ENCODE measurements around the gene EFL1.
"Not testable (repeated sequence)": the region's sequence is repeated elsewhere in the genome, so short reads cannot be mapped to it uniquely, and the experiment has no call there.

The EFL1 gene

DNA sequence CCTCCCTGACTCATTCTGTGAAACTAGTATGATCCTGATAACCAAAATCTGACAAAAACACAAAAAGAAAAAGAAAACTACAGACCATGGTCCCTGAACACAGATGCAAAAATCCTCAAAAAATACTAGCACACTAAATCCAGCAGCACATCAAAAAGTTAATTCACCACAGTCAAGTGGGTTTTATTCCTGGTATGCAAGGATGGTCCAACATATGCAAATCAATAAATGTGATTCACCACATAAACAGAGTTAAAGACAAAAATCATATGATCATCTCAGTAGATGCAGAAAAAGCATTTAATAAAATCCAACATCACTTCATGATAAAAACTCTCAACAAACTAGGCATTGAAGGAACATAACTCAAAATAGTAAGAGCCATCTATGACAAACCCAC lies 12.9 kb upstream of the EFL1 start:
- no peak for DNase-seq

DNA sequence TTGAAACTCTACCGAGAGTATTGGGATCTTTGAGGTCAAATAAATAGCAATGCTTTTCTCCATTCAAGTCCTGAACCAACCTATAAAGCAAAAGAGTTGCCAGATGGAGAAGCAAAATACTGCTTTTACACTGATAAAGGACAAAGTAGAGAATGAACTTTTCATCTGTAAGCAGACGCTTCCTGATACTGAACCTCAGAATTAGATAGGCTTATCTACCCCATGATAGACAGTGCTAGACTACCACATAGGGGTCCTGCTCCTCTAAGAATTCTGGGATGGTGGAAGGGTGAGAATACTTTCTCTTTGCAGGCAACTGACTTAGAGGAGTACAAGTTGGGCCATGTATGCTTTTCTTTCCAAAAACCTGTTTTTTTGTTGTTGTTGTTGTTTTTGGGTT lies 9.6 kb upstream of the EFL1 start:
- no peak for DNase-seq

DNA sequence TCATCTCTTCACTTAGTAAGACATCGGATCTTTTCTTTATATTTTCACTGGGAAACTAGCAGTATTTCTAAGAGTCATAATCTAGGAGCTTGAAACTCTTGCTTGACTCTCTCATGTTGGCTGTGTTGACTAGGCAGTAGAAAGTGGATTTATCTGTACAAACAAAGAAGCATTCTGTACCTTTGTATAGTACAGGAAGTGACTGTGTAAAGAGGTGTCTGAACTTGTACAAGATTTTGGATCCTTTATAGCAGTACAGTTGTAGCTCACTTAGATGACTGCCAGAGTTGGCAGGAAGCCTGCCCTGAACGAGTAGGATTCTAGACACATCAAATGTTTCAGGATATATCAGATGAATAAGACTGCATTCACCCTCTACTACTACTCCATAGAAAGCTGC lies 5.9 kb upstream of the EFL1 start:
- DNase-seq = not testable (repeated sequence)

DNA sequence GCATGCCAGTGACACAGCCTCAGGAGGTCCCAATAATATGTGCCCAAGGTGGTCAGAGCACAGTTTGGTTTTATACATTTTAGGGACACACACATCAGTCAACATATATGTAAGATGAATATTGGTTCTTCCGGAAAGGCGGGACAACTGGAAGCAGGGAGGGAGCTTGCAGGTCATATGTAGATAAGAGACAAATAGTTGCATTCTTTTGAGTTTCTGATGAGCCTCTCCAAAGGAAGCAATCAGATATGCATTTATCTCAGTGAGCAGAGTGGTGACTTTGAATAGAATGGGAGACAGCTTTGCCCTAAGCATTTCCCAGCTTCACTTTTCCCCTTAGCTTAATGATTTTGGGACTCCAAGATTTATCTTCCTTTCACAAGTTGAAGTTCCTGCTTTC lies 4.6 kb upstream of the EFL1 start:
- not testable (repeated sequence) for DNase-seq

DNA sequence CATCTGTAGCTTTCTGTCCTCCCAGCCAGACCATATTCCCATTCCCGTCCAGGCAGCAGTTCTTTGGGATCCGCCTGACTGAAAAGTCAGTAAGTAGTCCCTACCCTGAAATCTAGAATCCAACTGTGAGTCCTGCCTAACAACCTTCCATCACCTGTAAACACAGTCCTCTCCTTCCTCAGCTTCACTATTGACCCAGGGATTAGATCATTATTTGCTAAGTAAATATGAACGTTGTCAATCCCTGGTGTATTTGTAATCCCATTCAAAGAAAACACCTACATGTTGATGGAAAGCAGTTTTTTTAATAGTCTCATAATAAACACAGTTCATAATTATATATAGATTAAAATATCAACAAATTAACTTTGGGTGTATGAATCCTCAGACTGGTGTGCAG lies 816 bp upstream of the EFL1 start:
- no peak for DNase-seq

DNA sequence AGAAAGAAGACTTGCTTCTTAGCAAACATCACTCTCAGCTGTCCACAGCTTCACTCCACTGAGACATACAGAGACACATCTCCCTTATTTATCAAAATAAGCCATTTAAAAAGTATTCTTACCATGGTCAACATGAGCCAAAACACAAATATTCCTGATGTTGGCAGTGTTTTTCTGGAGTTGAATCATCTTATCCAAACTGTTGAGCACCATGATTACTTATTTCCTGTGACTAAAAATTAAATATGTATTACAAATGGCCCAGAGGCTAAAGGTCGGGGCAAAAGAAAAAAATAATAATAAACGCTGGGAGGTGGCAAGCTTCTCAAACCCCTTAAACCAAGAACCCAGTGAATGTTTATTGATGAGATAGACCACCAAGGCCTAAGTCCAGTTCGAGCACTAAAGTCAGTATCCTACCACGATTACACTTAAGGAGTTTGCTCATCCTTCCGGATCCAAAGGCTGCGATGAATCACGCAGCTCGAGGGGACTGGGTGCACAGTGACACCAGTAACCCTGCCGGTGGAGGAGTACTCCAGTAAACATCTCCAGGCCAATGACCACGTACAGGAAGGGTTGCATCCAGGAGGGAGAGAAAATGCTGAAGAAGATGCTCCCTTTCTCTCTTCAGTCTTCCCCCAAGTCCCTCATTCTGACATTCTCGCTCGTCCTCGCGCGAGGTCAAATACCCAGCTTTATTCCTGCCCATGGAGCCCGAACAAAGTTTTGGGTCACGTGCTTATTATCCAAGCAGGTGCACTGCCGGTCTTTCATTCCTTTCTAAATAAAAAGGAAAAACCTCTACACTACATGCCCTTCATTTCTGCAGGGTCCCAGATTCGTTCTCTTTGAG lies 740 bp downstream of the EFL1 start:
- not testable (repeated sequence) for DNase-seq

DNA sequence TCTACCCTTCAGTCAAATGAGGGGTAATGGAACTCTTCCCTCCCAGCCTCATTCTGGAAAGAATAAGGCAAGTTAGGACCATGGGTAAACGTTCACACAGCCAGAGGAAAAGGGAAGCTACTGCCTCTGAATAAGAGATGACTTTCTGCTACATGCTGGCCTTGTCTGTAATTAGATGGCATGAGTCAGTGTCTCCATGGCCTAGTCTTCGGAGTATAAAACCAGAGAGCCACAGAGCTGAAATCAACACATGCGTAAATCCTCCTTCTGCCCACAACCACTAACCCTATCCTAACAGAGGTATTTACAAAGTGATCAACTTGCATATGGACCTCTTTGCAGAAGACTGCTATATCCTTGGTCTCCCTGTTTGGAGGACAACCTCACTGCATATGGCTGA lies 14.3 kb downstream of the EFL1 start:
- DNase-seq = not testable (repeated sequence)

DNA sequence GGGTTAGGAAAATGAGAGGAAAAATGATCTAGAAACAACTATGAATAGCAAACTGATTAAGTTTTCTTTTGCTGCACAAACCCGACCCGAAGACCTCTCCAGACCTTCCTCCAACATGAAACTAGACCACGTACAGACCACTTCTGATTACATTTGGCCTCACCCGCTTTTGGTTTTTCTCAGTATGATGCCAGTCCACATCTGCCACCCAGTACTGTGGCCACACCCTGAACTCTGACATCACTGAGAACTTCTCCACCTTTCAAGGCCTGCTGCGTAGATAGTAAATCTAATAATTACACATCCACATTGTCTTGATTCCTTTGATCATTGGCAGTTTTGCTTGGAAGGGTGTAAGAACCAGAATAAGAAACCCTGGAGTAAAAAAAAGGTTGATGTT lies 16.6 kb downstream of the EFL1 start:
- DNase-seq = not testable (repeated sequence)

DNA sequence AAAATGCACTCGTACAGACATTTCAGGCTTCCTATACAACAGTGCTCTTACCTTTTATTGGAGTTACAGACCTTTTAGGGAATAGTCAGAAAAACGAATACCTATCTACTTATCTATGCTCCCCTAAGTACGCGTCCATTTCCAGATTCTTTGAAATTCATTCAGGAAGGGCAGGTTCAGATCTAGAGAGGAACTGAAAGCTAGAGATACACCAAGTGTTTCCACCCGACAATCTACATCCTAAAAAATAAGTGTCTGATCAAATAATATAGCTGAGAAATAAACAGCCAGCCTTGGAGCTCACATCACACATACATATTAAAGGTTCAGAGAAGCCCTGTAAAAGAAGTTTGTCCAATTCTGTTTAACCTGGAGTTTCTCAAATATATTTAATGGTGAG lies 18.9 kb downstream of the EFL1 start:
- not testable (repeated sequence) for DNase-seq

DNA sequence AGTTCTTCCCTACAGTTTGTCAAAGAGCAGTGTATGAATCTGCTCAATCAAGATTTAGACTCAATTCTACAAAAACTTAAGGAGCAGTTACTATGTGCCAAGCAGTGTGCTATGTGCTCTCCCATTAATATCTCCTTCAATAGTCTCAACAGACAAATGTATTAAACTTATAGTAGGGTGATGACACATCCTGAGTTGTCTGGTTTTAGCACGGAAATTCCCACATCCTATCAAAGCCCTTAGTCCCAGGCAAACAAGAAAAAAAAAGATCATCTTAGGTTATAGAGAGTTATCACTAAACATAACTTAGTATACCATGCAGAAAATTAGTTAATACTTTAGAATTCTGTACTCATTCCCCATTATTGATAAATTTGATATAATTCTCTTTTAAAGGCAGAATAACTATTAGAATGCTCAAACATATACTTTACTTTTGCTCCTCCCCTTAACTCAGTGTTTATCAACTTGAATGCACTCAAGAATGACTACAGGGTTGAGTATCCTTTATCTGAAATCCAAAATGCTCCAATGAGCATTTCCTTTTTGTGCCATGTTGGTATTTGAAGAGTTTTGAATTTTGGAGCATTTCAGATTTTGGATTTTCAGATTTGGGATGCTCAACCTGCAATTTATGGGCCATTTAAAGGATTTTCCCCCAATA lies 20.6 kb downstream of the EFL1 start:
- DNase-seq = not testable (repeated sequence)

DNA sequence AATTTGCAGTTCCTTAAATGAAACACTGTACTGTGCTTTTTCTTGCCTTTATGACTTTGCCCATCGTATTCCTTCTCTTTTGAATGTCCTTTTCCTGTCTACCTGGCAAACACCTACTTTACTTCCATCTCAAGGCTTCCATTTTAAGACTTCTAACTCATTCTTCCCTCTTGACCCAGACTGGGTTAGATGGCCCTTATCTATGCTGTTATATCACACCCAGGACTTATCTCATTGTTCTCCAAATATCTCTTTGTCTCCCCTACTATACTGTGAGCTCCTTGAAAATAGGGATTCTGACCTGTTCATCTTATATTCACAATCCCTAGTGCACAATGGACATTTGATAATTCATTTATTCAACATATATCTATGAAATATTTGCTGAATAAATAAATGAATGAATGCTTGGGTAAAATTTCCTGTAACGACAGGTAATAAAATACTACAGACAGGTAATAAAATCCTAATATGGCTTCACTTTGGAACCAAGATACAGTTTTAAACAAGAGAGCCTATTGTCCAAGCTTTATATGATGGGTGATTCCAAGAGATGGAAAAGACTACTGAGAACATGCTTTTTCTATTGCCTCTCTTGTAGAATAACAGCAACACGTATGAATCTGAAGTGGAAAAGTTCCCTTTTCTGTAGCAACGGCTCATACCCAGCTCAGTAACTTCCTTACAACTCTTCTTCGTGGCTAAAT lies 22.7 kb downstream of the EFL1 start:
- no peak for DNase-seq

DNA sequence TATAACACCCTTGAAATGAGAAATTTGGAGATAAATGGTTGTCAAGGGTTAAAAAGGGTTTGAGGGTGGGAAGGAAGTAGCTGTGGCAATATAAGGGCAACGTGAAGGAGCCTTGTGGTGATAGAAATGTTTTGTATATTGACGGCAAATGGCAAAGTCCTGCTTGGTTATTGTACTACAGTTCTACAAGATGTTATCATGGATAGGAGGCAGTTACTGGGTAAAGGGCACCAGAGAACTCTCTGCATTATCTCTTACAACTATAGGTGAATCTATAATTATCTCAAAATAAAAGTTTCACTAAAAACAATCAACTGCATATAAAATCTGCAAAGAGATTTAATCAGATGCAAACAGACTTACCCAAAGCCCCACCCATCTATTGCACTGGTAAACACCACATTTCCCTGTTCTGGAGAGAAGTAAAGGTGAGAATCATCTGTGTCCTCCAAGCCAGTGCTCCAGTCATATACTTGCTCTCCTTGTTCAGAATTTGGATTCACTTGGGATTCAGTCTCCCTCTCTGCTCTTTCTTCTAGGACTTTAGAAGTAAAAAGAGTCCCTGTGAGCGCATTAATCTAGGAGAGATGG lies 24.5 kb downstream of the EFL1 start:
- not testable (repeated sequence) for DNase-seq

DNA sequence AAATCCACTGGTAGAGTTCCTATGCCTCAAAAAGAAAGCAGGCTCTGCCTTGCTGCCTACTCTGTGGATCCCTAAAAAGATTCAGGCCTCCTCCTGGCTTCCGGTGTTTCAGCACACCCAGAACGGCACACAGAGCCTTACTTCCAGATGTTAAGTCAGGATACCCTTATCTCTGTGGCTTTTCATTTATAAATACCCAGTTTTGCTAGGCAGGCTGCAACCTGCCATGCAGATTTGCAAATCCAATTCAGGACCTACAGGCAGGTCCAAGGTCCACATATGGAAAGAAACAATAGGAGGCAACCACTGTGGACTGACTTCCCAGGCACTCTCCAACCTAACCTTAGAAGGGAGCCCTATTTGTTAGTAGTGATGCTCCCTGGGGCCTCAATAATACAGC lies 30.7 kb downstream of the EFL1 start:
- DNase-seq = no peak

DNA sequence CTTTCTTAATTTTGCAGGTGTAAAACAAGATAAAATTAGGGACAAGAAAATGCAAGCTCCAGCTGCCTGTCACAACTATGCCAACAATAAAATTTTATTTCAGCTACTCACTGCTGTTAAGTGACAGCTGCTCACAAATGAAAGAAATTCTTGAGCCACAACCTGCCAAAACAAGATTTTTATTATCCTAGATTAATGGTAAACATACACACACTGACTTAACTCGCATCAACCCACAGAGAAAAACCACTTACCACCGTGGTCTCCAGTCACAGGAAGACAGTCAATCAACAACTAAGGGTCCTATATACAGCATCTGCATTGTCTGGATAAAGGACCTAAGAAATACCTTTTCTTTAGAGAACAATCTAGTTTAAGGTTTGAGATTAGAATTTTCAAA lies 31.3 kb downstream of the EFL1 start:
- DNase-seq = no peak

DNA sequence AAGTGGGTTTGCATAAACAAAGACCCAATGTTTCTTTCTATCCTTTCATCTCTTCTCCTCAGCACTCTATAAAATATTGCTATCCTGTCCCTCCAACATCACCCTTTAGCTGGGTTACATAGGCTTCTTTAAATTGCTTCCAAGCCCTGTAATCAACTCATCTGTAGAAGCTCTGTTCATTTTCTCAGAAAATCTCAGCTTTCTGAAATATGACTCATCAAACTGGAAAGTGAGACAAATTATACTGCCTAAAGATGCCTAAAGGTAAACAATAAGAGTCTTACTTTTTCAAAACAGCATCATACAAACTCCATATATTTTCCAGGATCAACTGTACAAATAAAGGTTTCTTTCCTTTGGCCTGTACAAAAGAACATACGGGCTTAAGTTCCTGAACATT lies 33.8 kb downstream of the EFL1 start:
- no peak for DNase-seq

DNA sequence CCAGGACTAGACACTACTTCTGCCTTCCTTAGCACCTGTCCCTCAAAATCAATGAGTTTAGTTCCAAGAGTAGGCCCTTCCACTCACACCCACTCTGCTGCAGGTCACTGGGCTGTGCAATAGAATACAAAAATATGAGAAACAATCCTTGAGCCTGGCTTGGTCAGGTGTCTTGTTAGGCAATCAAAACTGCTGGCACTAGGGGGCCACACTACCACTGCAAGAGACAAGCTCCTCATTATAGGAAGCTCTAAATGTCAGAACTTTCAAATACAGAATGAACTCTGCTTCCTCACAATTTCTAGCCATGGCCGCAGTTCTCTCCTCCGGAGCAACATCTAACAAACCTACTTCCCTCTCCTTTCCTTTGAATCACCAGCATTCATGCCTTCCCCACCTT lies 41.0 kb downstream of the EFL1 start:
- DNase-seq = peak; percentile 41

DNA sequence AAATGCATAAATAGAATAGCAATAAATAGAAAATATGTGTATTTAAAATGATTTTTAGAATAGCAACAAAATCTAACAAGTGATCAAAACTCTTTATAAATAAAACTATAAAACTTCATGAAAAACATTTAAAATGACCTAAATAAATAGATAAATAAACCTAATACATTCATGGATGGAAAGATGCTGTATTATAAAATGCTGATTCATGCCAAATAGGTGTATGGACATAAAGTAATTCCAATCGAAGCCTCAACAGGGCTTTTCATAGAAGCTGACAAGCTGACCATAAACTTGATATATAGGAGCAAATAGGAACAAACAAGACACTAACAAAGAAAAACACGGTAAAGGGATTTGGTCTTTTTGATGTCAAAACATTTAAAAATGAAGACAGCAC lies 46.4 kb downstream of the EFL1 start:
- not testable (repeated sequence) for DNase-seq

DNA sequence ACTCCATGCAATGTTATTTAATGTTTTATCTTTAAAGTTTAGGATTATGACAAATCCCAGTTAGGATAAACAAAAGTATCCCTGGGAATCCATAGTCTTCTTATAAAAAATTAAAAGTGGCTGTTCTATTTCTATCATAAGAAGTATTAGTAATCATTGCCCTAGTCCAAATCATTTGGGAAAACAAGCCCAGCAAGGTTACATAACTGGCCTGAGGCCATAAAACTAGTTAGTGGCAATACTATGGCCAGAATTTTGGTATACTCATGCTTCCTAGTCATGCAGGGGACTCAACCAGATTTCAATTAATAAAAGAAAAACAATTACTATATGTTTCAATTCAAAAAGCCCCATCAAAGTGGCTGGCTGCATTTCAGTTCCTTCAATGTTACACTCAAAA lies 50.3 kb downstream of the EFL1 start:
- DNase-seq = not testable (repeated sequence)

DNA sequence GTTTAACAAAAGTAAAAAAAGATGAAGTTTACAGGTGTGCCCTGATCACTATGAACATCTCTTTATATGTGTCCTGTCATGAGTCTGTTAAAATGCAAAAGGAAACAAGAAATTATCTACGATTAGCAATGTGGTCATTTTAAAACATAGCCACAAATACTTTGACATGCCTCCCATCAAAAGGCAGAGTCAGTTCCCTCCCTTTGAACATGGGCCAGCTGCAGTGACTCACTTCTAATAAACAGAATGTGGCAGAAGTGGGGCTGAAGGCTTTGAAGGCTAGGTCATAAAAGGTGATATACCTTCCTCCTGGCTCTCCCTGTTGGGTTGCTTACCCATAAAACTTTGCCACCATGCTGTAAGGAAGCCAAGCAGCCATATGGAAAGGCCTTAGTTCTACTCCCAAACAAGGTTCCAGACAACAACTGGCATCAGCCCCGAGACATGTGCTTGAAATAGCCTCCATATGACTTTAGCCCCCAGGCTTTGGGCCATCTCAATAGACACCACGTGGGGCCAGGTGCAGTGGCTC lies 52.4 kb downstream of the EFL1 start:
- DNase-seq = not testable (repeated sequence)

DNA sequence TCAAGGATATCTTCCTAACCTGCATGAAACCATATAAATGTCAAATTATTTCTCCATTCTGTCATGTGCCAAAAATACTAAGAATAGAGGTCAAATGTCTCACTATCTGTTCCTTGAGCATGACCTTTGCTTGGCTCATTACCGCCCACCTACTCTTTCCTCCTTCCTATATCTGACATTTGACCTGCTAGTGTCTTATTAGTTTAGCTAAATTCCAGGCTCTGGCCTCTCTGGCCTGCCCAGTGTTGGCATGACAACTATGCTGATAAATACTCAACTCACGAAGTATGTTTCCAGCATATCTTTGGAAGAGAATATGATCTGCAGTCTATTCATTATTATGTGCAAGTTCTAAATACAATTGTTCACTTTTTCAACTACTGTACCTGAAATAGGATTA lies 58.0 kb downstream of the EFL1 start:
- not testable (repeated sequence) for DNase-seq

DNA sequence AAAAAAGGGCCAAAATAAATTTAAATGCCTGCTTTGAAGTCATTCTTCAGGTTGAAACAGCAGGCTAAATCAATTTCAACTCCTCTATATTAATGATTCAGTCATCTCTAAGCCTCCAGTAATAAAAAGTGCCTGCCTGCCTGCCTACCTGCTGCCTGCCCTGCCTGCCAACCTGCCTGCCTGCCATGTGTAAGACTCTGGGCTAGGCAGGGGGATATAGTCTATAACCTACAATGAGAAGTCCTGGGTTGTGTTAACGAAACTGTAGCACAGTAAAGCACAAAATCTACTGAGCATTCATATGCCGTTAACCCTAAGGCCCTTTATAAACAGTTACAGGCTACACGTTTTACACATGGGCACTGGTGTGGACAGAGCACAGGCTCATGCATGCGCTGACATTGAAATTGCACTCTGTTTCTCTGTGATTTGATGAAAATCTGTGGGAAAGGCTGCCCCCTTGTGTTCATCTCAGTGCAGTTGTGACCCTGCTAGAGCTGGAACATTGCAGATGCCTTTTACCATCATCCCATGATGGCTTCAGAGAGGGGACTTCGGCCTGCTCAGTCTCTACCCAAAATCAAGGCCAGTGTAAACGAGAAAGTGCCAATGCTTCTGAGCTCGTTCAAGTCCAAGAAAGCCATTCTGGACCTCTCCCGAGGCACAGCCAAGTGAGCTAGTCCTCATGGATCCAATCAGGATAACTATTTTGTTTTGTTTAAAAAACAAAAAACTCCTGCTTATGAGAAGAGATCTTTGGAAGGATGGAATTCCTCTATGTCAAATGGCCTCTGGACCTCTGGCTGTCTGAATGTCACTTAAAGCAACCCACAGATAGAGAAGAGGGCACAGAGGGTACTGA lies 64.6 kb downstream of the EFL1 start:
- DNase-seq = peak; percentile 47

DNA sequence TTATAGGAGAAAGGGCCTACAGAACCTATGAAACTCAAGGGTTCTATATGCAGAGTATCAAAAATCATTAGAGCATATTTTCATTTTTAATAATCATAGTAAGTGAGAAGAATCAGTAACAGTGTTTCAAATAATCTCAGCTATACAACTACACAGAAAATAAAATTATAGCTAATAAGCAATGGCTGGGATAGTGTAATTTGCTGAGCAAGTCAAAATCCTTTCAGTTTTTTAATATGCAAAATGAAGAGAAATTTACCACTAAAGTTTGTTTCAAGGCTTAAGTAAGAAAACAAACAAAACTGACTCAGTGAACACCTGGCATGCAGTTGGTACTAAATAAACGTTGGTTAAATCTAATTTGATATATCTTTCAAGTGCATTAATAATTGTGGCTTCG lies 66.2 kb downstream of the EFL1 start:
- DNase-seq = no peak
